Right renal cortex interstitium (tissue), 3 donors: ENCODE results near the gene ARHGEF19. TPM values are rescaled to one million over a fixed set of nuclear protein-coding genes. Genes with fewer than 3 reads are reported as not detected.
"Not testable (repeated sequence)": the region's sequence is repeated elsewhere in the genome, so short reads cannot be mapped to it uniquely, and the experiment has no call there.

Experiments used
- DNase-seq, 3 donors: peaks; one replicate each; pipeline ENCODE4 v3.0.0-alpha.2; 2013; ENCODE audit warnings: low read depth in 3 of 3, low spot score in 2 of 3
- polyA plus RNA-seq, 3 donors: library from polyadenylated mRNA; unstranded; fragments of 120-200 nt; gene quantifications; one replicate each; pipeline ENCODE4 v1.2.1, GENCODE V29; 2013; ENCODE audit not compliant: insufficient read length in 3 of 3

Gene ARHGEF19
- polyA plus RNA-seq, 3 donors = 15.9 to 20.1 (median 18.9) TPM

GRCh38 chr1:16170283-16170673 is 42.2 kb downstream of the ARHGEF19 start:
- DNase-seq = no peak

- no peak for DNase-seq
Measured at GRCh38 chr1:16168622-16169360, 43.7 kb downstream of the ARHGEF19 start.

DNA sequence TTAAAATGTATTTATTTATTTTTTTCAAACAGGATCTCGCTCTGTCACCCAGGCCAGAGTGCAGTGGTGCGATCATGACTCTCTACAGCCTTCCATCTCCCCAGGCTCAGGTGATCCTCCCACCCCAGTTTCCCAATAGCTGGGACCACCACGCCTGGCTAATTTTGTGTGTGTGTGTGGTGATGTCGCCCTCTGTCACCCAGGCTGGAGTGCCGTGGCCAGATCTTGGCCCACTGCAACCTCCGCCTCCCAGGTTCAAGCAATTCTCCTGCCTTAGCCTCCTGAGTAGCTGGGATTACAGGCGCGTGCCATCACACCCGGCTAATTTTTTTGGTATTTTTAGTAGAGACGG is 44.3 kb downstream of the ARHGEF19 start:
- DNase-seq = not testable (repeated sequence)

- DNase-seq = no peak
Measured at GRCh38 chr1:16167331-16168143, 44.9 kb downstream of the ARHGEF19 start.

DNA sequence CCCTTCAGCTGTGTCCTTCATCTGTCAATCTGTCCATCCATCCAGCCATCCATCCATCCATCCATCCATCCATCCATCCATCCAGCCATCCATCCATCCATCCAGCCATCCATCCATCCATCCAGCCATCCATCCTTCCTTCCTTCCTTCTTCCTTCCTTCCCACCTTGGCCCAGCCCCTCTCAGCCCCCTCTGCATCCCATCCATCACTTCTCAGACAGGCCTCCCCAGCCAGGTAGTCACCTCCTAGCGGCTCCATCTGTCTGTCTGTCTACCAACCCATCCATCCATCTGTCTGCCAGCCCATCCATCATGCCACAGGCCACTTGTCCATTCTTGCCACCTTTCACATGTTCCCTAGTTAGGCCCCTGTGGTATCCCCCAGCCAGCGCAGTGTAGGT is 46.3 kb downstream of the ARHGEF19 start:
- no peak for DNase-seq

DNA sequence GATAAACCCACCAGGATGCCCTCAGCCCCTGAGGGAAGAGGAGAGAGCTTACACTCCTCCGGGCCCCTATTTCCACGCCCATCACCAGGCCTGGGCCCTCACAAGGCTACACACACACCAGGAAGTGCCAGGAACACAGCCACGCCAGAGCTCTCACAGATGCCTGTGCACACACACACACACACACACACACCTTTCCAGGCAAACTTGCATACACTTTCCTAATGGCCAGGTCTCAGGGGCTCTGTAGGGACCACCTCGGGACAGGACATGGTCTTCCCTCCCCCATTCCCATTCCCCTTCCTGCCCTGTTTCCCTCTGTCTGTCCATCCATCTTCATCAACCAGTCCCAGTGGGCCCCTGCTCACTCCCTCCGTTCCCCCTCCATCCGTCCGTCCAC is 46.9 kb downstream of the ARHGEF19 start:
- no peak for DNase-seq

- no peak for DNase-seq
Measured at GRCh38 chr1:16165073-16165364, 47.4 kb downstream of the ARHGEF19 start.

- no peak for DNase-seq
Measured at GRCh38 chr1:16164213-16165072, 48.0 kb downstream of the ARHGEF19 start.

- not testable (repeated sequence) for DNase-seq
Measured at GRCh38 chr1:16163608-16164212, 48.7 kb downstream of the ARHGEF19 start.

- DNase-seq = no peak
Measured at GRCh38 chr1:16162163-16162822, 50.2 kb downstream of the ARHGEF19 start.

GRCh38 chr1:16161717-16162116 is 50.7 kb downstream of the ARHGEF19 start:
- DNase-seq = no peak

DNA sequence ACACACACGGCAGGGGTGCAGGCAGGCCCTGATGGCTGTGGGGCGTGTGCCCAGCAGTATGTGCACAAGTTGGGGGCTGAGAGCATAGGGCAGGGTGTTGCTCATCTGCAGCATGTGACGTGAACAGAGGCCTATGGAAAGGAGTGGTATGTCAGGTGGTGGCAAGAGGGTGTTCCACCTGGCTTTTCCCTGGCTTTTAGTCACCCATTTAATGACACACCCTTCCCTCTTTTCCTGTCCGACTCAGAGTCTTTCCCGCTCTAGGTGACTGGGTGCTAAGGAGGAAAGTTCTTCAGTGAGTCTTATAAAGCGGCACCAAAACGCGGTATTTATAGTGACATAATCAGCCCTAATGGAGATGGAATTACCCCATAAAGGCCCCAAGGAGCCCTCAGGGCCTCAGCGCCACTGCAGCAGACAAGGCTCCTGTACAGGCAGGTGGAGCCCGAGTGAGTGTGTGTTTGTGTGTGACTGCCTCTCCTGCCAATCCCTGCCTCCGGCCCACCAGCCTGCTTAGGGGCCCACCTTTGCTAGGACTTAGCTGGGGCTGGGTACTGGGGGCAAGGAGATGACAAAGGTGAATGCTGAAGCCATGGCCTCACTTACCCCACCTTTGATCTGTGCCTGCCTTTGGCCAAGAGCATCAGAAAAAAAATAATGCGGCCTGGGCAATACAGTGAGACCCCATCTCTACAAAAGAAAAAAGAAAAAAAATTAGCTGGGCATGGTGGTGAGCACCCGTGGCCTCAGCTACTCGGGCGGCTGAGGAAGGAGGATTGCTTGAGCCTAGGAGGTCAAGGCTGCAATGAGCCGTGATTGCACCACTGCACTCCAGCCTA is 53.2 kb downstream of the ARHGEF19 start:
- DNase-seq = no peak

DNA sequence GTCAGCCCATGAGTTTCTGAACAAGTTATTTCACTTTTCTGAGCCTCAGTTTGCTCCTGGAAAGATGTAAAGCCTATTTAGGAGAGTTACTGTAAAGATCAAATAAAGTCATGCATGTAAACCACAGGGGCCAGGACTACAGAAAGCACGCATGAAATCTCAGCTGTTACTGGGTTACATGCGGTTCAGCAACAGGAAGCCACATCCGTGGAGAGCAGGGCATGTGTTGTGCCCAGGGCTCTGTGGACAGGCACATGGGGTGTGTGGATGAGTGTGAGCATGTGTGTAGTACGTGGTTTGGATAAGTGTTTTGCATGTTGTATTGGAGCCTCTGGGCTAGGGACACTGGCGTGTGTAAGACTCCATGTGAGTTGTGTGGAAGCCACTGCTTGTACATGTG is 54.4 kb downstream of the ARHGEF19 start:
- DNase-seq = no peak

GRCh38 chr1:16156848-16157495 is 55.5 kb downstream of the ARHGEF19 start:
- no peak for DNase-seq

GRCh38 chr1:16155537-16156410 is 56.7 kb downstream of the ARHGEF19 start, which contains the start of gene EPHA2:
Gene EPHA2, minus strand, starts transcription at chr1:16156069. Its CDS starts 137 bp downstream, at chr1:16155932.
- peak in 1 of 3 donors; percentile 91 for DNase-seq

DNA sequence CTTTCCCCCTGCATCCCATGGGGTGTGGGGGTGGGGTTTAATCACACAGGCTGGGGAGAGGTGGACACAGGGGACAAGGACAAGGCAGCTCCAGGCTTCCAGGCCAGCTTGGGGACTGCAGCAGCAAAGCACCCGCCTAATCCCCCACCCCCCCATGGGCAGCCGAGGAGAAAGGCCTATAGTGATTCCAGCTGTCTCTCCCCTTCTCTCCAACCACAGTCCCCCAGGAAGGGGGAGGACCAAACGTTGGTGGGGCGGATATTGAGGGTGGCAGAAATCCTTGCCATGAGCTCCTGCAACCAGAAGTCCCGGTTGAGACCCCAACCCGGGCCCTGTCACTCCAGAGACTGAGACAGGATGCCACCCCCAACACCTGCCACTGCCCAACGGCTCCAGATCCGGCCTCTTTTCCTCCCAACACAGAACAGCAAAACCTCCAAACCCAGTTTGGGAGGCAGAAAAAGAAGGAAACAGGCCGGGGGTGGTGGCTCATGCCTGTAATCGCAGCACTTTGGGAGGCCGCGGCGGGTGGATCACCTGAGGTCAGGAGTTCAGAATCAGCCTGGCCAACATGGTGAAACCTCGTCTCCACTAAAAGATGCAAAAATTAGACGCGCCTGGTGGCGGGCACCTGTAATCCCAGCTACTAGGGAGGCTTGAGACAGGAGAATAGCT is 58.3 kb downstream of the ARHGEF19 start:
- DNase-seq = no peak
